OCI-LY7 (cell line): ENCODE data around the gene DNAJB14. TPM values are rescaled to one million over a fixed set of nuclear protein-coding genes. Genes with fewer than 3 reads are reported as not detected.
A peak's percentile ranks its signal among the peaks of the same experiment; 100 is the strongest.

Experiments used
- BruUV-seq: library from RNA; stranded (reverse); fragments of 400-500 nt; replicated peaks from 2 replicates; lab custom pipeline; 2021; lab: Mats Ljungman, UMichigan
- CTCF ChIA-PET: fragments of 300-600 bp; sonication (Branson Sonifier 250); formaldehyde crosslinking; loops from one replicate; lab custom pipeline; 2022; ENCODE audit warnings: antibody characterized with exemption; ENCODE audit not compliant: unreplicated experiment; lab: Charles Lee
- POLR2A ChIA-PET: fragments of 300-600 bp; sonication (Branson Sonifier 250); formaldehyde crosslinking; loops from one replicate; lab custom pipeline; 2022; ENCODE audit warnings: antibody characterized with exemption; lab: Charles Lee
- DNase-seq: peaks from one replicate; pipeline ENCODE4 v3.0.0-alpha.2; 2015; ENCODE audit warnings: low spot score
- H2AFZ ChIP-seq: fragments of 200-600 bp; sonication (generic), shearing (Covaris generic); 2 replicates; pipeline ENCODE4 v1.6.1; 2014; ENCODE audit warnings: mild to moderate bottlenecking, antibody characterized with exemption, low read length, moderate library complexity
- H3K27ac ChIP-seq: fragments of 200-600 bp; sonication (generic); 2 replicates; pipeline ENCODE4 v1.5.1; 2014; ENCODE audit warnings: mixed run types, low read depth, mild to moderate bottlenecking, moderate library complexity, low read length, inconsistent platforms; ENCODE audit not compliant: poor library complexity, severe bottlenecking
- H3K36me3 ChIP-seq: fragments of 200-600 bp; sonication (generic); 2 replicates; pipeline ENCODE4 v1.6.1; 2014; ENCODE audit warnings: mild to moderate bottlenecking, antibody characterized with exemption, low read length, moderate library complexity, mixed read lengths; ENCODE audit not compliant: insufficient read depth
- H3K4me1 ChIP-seq: fragments of 200-600 bp; sonication (generic); 2 replicates; pipeline ENCODE4 v1.5.1; 2014; ENCODE audit warnings: mild to moderate bottlenecking, low read length; ENCODE audit not compliant: insufficient read depth, poor library complexity, severe bottlenecking
- H3K4me2 ChIP-seq: fragments of 200-600 bp; sonication (generic); 2 replicates; pipeline ENCODE4 v1.6.1; 2014; ENCODE audit warnings: mild to moderate bottlenecking, low read length
- H3K4me3 ChIP-seq: fragments of 200-600 bp; sonication (generic); 2 replicates; pipeline ENCODE4 v1.5.1; 2014; ENCODE audit warnings: mild to moderate bottlenecking, low read depth, low read length; ENCODE audit not compliant: poor library complexity, severe bottlenecking
- H3K79me2 ChIP-seq: fragments of 200-600 bp; sonication (generic); 2 replicates; pipeline ENCODE4 v1.6.1; 2016; ENCODE audit warnings: low read depth, mild to moderate bottlenecking, low read length, moderate library complexity, mixed read lengths; ENCODE audit not compliant: insufficient read depth
- H3K9me2 ChIP-seq: fragments of 200-600 bp; sonication (generic); 2 replicates; pipeline ENCODE4 v1.6.1; 2016; ENCODE audit warnings: mild to moderate bottlenecking, low read length, mixed read lengths; ENCODE audit not compliant: insufficient read depth
- H3K9me3 ChIP-seq: fragments of 200-600 bp; sonication (generic); 2 replicates; pipeline ENCODE4 v1.6.1; 2014; ENCODE audit warnings: mild to moderate bottlenecking, mixed run types, low read length, mixed read lengths
- H4K20me1 ChIP-seq: fragments of 200-600 bp; sonication (generic); 2 replicates; pipeline ENCODE4 v1.6.1; 2014; ENCODE audit warnings: mild to moderate bottlenecking, antibody characterized with exemption, low read length, moderate library complexity, mixed read lengths; ENCODE audit not compliant: insufficient read depth
- EZH2phosphoT487 ChIP-seq: fragments of 200-600 bp; sonication (generic); IDR thresholded peaks from 2 replicates; pipeline ENCODE4 v1.6.1; 2018; ENCODE audit warnings: low read depth, borderline replicate concordance, mild to moderate bottlenecking, mixed run types, antibody characterized with exemption, low read length, moderate library complexity, mixed read lengths
- intact Hi-C: fragments of 100-400 bp; cut with micrococcal nuclease; formaldehyde crosslinking; loops from one replicate; pipeline ENCODE4 v1.10.0; 2022; ENCODE audit not compliant: unreplicated experiment
- total RNA-seq, 2 experiments: library from RNA; depleted of rRNA in 1 of 2; stranded (reverse); fragments of >200 nt in 1 of 2; shearing (Covaris generic) in 1 of 2; gene quantifications; 2 replicates each; pipeline ENCODE4 v1.2.3, GENCODE V29; 2014 to 2022
- TF ChIP-seq, protein P1 (sequence below): fragments of 200-600 bp; sonication (generic); conservative IDR thresholded peaks from 2 replicates; pipeline ENCODE4 v1.5.1; 2014; ENCODE audit warnings: mild to moderate bottlenecking, antibody characterized with exemption, low read length, moderate library complexity, mixed read lengths

DNAJB14 gene
- total RNA-seq, 2 experiments from 2014 or later: 13.3 to 44.9 TPM

DNA sequence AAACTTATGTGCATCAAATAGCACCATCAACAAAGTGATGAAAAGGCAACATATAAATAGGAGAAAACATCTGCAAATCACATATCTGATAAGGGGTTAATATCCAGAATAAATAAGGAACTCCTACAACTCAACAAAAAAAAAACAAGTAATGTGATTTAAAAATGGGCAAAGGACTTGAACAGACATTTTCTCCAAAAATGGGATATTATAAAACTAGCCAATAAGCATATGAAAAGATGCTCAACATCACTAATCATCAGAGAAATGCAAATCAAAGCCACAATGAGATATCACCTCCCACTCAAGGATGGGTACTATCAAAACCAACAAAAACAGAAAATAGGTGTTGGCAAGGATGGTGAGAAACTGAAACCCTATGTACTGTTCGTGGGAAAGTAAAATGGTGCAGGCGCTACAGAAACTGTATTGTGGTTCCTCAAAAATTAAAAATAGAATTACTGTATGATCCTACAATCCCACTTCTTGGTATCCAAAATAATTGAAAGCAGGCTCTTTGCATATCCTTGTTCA is 2.4 kb downstream of the DNAJB14 start:
- Histone ChIP-seq H3K9me2 (no peaks in the 10 kb centered on the region), H2AFZ (no peak overlapping the region), H3K36me3 (peaks cover 69% of the 10 kb centered on the region), H3K9me3 (peaks cover 19% of the 10 kb centered on the region; the same call in 1 of the 2 replicates), H3K4me2 (peak overlapping the region; percentile 78), H3K27ac (no peak overlapping the region), H3K4me1 (peaks cover 41% of the 10 kb centered on the region), H3K4me3 (peak overlapping the region; percentile 21), H3K79me2 (peaks cover 89% of the 10 kb centered on the region), H4K20me1 (peaks cover 24% of the 10 kb centered on the region)
- ChIA-PET POLR2A (interaction anchor here (0.6 kb wide), 1 partner anchor 9 kb away, joined by 3 read pairs; no protein-coding TSS in a partner anchor), CTCF (interaction anchor here (0.8 kb wide), 1 partner anchor 49 kb away, joined by 9 read pairs; the partner anchor contains the start of gene LAMTOR3)
- intact Hi-C loops: no loop called here
- DNase-seq: no peak
- TF ChIP-seq, protein P1, sequence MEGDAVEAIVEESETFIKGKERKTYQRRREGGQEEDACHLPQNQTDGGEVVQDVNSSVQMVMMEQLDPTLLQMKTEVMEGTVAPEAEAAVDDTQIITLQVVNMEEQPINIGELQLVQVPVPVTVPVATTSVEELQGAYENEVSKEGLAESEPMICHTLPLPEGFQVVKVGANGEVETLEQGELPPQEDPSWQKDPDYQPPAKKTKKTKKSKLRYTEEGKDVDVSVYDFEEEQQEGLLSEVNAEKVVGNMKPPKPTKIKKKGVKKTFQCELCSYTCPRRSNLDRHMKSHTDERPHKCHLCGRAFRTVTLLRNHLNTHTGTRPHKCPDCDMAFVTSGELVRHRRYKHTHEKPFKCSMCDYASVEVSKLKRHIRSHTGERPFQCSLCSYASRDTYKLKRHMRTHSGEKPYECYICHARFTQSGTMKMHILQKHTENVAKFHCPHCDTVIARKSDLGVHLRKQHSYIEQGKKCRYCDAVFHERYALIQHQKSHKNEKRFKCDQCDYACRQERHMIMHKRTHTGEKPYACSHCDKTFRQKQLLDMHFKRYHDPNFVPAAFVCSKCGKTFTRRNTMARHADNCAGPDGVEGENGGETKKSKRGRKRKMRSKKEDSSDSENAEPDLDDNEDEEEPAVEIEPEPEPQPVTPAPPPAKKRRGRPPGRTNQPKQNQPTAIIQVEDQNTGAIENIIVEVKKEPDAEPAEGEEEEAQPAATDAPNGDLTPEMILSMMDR: no peak
- TF ChIP-seq EZH2phosphoT487: no peak
- no TSS peak for BruUV-seq

GRCh38 chr4:99938243-99938753 is 8.1 kb downstream of the DNAJB14 start:
- no peak for TF ChIP-seq EZH2phosphoT487
- TF ChIP-seq, protein P1: no peak
- ChIA-PET CTCF (interaction anchor here (0.6 kb wide), 1 partner anchor 850 kb away, joined by 6 read pairs; the partner anchor contains the start of gene ADH5), POLR2A (interaction anchor here (0.6 to 0.8 kb wide), 7 partner anchors 11 to 923 kb away, joined by 3 to 6 read pairs (median 3); no protein-coding TSS in a partner anchor)
- Histone ChIP-seq H3K79me2 (peaks cover 87% of the 10 kb centered on the region), H3K4me1 (peaks cover 5% of the 10 kb centered on the region), H3K36me3 (peaks cover 59% of the 10 kb centered on the region), H4K20me1 (no peaks in the 10 kb centered on the region), H3K27ac (no peak overlapping the region), H2AFZ (no peak overlapping the region), H3K9me3 (peaks cover 22% of the 10 kb centered on the region; the same call in 1 of the 2 replicates), H3K9me2 (no peaks in the 10 kb centered on the region), H3K4me2 (no peak overlapping the region), H3K4me3 (no peak overlapping the region)
- no TSS peak for BruUV-seq
- no peak for DNase-seq
- intact Hi-C loops: no loop called here

GRCh38 chr4:99934891-99935290 is 11.5 kb downstream of the DNAJB14 start:
- CTCF ChIA-PET: no interaction called here
- peaks cover 88% of the 10 kb centered on the region for H3K79me2 ChIP-seq
- DNase-seq: no peak
- no peaks in the 10 kb centered on the region for H4K20me1 ChIP-seq
- BruUV-seq: no TSS peak
- H3K4me3 ChIP-seq: no peak overlapping the region
- no peaks in the 10 kb centered on the region for H3K9me2 ChIP-seq
- H2AFZ ChIP-seq: no peak overlapping the region
- peaks cover 58% of the 10 kb centered on the region for H3K36me3 ChIP-seq
- POLR2A ChIA-PET: interaction anchor here (1.0 to 1.5 kb wide), 2 partner anchors 9 kb away, joined by 3 to 4 read pairs; no protein-coding TSS in a partner anchor
- intact Hi-C loops: no loop called here
- H3K9me3 ChIP-seq: peaks cover 14% of the 10 kb centered on the region; the same call in 1 of the 2 replicates
- H3K27ac ChIP-seq: no peak overlapping the region
- H3K4me2 ChIP-seq: no peak overlapping the region
- TF ChIP-seq, protein P1: no peak
- no peak for TF ChIP-seq EZH2phosphoT487
- no peaks in the 10 kb centered on the region for H3K4me1 ChIP-seq
